MCF 10A (cell line): ENCODE data around the gene PPP2R3A. TPM values are rescaled to one million over a fixed set of nuclear protein-coding genes. Genes with fewer than 3 reads are reported as not detected.

Experiments
- BruUV-seq: library from RNA; stranded (reverse); fragments of 400-500 nt; replicated peaks from 2 replicates; lab custom pipeline; 2021; lab: Mats Ljungman, UMichigan
- CTCF ChIA-PET: fragments of 300-600 bp; sonication (Branson Sonifier 250); formaldehyde crosslinking; extraction: SDS; loops from one replicate; lab custom pipeline; 2021; ENCODE audit warnings: antibody characterized with exemption, inconsistent platforms; lab: Yijun Ruan, JAX
- POLR2A ChIA-PET: fragments of 300-600, 350-650 bp; sonication (Branson Sonifier 250); formaldehyde crosslinking; extraction: SDS; loops from one replicate; lab custom pipeline; 2020; ENCODE audit warnings: antibody characterized with exemption, inconsistent platforms; lab: Yijun Ruan, JAX
- DNase-seq: peaks from one replicate; pipeline ENCODE4 v3.0.0-alpha.2; 2018; ENCODE audit not compliant: unreplicated experiment
- H3K27ac Mint-ChIP-seq: one replicate; pipeline ENCODE4 v1.8.0; 2022; ENCODE audit warnings: mild to moderate bottlenecking, low read depth, mixed read lengths; ENCODE audit not compliant: unreplicated experiment
- H3K27me3 Mint-ChIP-seq: one replicate; pipeline ENCODE4 v1.8.0; 2022; ENCODE audit warnings: mixed read lengths; ENCODE audit not compliant: insufficient read depth, unreplicated experiment
- H3K36me3 Mint-ChIP-seq: one replicate; pipeline ENCODE4 v1.8.0; 2022; ENCODE audit warnings: mild to moderate bottlenecking, moderate library complexity, mixed read lengths; ENCODE audit not compliant: insufficient read depth, unreplicated experiment
- H3K4me1 Mint-ChIP-seq: one replicate; pipeline ENCODE4 v1.8.0; 2022; ENCODE audit warnings: mixed read lengths; ENCODE audit not compliant: insufficient read depth, unreplicated experiment
- H3K4me3 Mint-ChIP-seq: one replicate; pipeline ENCODE4 v1.8.0; 2022; ENCODE audit warnings: mild to moderate bottlenecking, moderate library complexity, mixed read lengths; ENCODE audit not compliant: unreplicated experiment
- H3K9me3 Mint-ChIP-seq: one replicate; pipeline ENCODE4 v1.8.0; 2022; ENCODE audit warnings: mixed read lengths; ENCODE audit not compliant: unreplicated experiment
- intact Hi-C: fragments of 100-400 bp; cut with micrococcal nuclease; formaldehyde crosslinking; loops from 2 replicates; pipeline ENCODE4 v1.14.1; 2022
- total RNA-seq: library from RNA; stranded (reverse); gene quantifications from 2 replicates; pipeline ENCODE4 v1.2.3, GENCODE V29; 2022
- TF ChIP-seq, protein P1 (sequence below): fragments of 200-600 bp; IDR thresholded peaks from one replicate; pipeline ENCODE4 v1.8.0; 2022; ENCODE audit warnings: antibody characterized with exemption, mild to moderate bottlenecking; ENCODE audit not compliant: unreplicated experiment

The PPP2R3A gene
- total RNA-seq, 1 experiment from 2014 or later: 7.5 TPM

DNA sequence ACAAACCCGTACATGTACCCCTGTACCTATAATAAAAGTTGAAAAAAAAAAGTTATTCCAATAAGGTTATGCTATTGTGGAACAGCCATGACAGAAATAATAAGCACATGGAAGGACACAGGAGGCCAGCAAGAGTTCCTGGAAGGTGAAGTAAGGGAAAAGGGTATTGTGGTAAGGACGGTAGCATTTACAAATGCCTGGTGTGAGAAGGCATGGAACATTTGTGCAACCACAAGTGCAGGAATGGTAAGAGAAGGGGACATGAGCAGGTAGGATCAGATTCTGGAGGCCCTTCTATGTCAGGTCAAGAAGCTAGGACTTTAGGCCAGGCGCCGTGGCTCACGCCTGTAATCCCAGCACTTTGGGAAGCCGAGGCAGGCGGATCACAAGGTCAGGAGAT lies 82.5 kb downstream of the PPP2R3A start:
- peaks cover 31% of the 10 kb centered on the region for H3K36me3 Mint-ChIP-seq
- POLR2A ChIA-PET: no interaction called here
- no TSS peak for BruUV-seq
- DNase-seq: no peak
- CTCF ChIA-PET: interaction anchor here (0.6 to 17.1 kb wide), 4 partner anchors 23 to 636 kb away, joined by 3 to 447 read pairs (median 108); no protein-coding TSS in a partner anchor
- no peaks in the 10 kb centered on the region for H3K4me1 Mint-ChIP-seq
- intact Hi-C loops: loop anchor here (10.0 kb wide), 1 partner anchor 1253 kb away; the partner anchor contains the start of gene EPHB1
- H3K27ac Mint-ChIP-seq: no peak overlapping the region
- no peaks in the 10 kb centered on the region for H3K9me3 Mint-ChIP-seq
- H3K27me3 Mint-ChIP-seq: no peaks in the 10 kb centered on the region
- TF ChIP-seq, protein P1, sequence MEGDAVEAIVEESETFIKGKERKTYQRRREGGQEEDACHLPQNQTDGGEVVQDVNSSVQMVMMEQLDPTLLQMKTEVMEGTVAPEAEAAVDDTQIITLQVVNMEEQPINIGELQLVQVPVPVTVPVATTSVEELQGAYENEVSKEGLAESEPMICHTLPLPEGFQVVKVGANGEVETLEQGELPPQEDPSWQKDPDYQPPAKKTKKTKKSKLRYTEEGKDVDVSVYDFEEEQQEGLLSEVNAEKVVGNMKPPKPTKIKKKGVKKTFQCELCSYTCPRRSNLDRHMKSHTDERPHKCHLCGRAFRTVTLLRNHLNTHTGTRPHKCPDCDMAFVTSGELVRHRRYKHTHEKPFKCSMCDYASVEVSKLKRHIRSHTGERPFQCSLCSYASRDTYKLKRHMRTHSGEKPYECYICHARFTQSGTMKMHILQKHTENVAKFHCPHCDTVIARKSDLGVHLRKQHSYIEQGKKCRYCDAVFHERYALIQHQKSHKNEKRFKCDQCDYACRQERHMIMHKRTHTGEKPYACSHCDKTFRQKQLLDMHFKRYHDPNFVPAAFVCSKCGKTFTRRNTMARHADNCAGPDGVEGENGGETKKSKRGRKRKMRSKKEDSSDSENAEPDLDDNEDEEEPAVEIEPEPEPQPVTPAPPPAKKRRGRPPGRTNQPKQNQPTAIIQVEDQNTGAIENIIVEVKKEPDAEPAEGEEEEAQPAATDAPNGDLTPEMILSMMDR: no peak
- H3K4me3 Mint-ChIP-seq: no peak overlapping the region

DNA sequence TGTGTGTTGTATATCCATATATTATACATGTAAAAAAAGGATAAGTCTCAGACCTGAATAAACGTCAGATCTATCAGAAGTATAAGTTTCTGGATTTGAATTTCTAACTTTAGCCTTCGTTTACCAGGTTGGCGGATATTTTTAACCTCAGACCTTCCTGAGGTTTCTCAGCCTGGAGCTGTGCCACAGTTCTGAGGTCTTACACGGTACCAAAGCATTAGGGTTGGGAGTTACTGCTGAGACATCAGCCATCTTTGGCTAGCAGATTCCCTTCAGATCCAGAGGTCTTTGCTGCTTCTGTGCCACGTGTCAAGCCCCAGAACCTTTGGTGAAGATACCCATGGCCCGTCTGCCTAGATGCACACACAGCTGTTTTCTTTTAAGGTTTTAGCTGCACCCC lies 84.7 kb downstream of the PPP2R3A start:
- Mint-ChIP-seq H3K27ac (no peak overlapping the region), H3K4me1 (no peaks in the 10 kb centered on the region), H3K9me3 (no peaks in the 10 kb centered on the region), H3K4me3 (no peak overlapping the region), H3K27me3 (no peaks in the 10 kb centered on the region), H3K36me3 (peaks cover 24% of the 10 kb centered on the region)
- CTCF ChIA-PET: interaction anchor here (0.5 to 17.1 kb wide), 4 partner anchors 8 to 1210 kb away, joined by 3 to 447 read pairs (median 4); no protein-coding TSS in a partner anchor
- no peak for DNase-seq
- TF ChIP-seq, protein P1: no peak
- POLR2A ChIA-PET: interaction anchor here (1.1 kb wide), 1 partner anchor 129 kb away, joined by 3 read pairs; no protein-coding TSS in a partner anchor
- intact Hi-C loops: no loop called here
- no TSS peak for BruUV-seq

DNA sequence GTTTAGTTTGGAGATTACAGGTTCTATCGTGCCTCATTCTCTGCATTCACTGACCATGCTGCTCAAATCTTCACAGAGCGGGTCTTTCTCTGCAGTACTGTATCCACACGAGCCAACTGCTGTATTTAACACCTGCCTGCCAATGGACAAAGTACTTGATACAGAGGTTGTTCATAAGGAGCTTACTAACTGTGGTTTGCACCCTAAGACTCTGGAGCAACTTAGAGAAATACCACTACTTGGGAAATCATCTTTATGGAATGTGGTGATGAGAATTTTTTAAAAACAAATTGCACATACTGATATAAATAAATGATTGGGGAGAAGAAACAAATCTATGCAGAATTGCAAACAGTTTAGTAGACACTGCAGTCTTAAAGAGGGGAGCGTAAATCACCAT lies 90.0 kb downstream of the PPP2R3A start:
- Mint-ChIP-seq H3K9me3 (peaks cover 7% of the 10 kb centered on the region), H3K4me3 (no peak overlapping the region), H3K27me3 (no peaks in the 10 kb centered on the region), H3K4me1 (no peaks in the 10 kb centered on the region), H3K27ac (no peak overlapping the region), H3K36me3 (peaks cover 20% of the 10 kb centered on the region)
- BruUV-seq: no TSS peak
- TF ChIP-seq, protein P1: no peak
- intact Hi-C loops: no loop called here
- ChIA-PET CTCF (interaction anchor here (4.4 kb wide), 1 partner anchor 12 kb away, joined by 26 read pairs; no protein-coding TSS in a partner anchor), POLR2A (no interaction called here)
- no peak for DNase-seq

DNA sequence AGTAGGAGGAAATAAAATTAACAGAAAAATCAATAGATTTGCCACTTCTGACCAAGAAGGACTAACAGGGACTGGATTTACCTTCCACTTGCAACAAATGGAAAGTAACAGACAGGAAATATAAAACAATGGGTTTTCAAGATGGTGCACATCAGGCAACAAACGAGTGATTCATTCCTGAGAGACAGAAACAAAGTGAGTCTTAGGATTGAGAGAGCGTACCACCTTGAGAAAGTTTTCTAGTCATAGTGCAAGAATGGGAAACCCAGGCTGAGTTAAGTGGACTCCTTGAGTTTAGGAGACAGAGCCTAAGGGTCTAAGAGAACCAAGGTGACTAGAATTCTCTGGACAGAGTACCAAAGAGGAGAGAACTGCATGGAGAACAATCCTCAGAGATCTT lies 101.7 kb downstream of the PPP2R3A start:
- DNase-seq: no peak
- H3K36me3 Mint-ChIP-seq: peaks cover 13% of the 10 kb centered on the region
- ChIA-PET CTCF (interaction anchor here (1.3 kb wide), 1 partner anchor 685 kb away, joined by 4 read pairs; the partner anchor contains the start of gene STAG1), POLR2A (no interaction called here)
- H3K9me3 Mint-ChIP-seq: peaks cover 3% of the 10 kb centered on the region
- peaks cover 13% of the 10 kb centered on the region for H3K4me1 Mint-ChIP-seq
- no peaks in the 10 kb centered on the region for H3K27me3 Mint-ChIP-seq
- TF ChIP-seq, protein P1: no peak
- no peak overlapping the region for H3K27ac Mint-ChIP-seq
- intact Hi-C loops: no loop called here
- no TSS peak for BruUV-seq
- H3K4me3 Mint-ChIP-seq: no peak overlapping the region
